CD14-positive monocyte (primary cell): ENCODE measurements around the gene RDX. TPM values are rescaled to one million over a fixed set of nuclear protein-coding genes. Genes with fewer than 3 reads are reported as not detected.
A peak's percentile ranks its signal among the peaks of the same experiment; 100 is the strongest.

Experiments used
- DNase-seq, 3 donors: peaks; one replicate each; pipeline ENCODE4 v3.0.0-alpha.2; 2011 to 2022
- H2AFZ ChIP-seq: 2 replicates; pipeline ENCODE4 v1.6.0; 2012; ENCODE audit warnings: mild to moderate bottlenecking, low read depth, low read length, inconsistent platforms; ENCODE audit not compliant: insufficient read depth, poor library complexity, severe bottlenecking
- H3K27ac ChIP-seq, 2 donors: 1 replicate in 1 of 2; 2 replicates in 1 of 2; pipeline ENCODE4 v1.5.1; 2012 to 2013; ENCODE audit warnings: low read length in 2 of 2, control low read depth in 1 of 2, inconsistent platforms in 1 of 2, low read depth in 1 of 2, mild to moderate bottlenecking in 1 of 2
- H3K27me3 ChIP-seq, 2 donors: one replicate each; pipeline versions ENCODE4 v1.6.0 to v1.6.1; 2011 to 2013; ENCODE audit warnings: low read length in 2 of 2; ENCODE audit not compliant: control insufficient read depth in 2 of 2, insufficient read depth in 2 of 2
- H3K36me3 ChIP-seq, 2 donors: replicated peaks in 1 of 2; 1 replicate in 1 of 2; 2 replicates in 1 of 2; pipeline versions ENCODE4 v1.5.1 to v1.6.1; 2012 to 2013; ENCODE audit warnings: low read length in 2 of 2, control low read depth in 1 of 2, inconsistent platforms in 1 of 2, mild to moderate bottlenecking in 1 of 2; ENCODE audit not compliant: insufficient read depth in 2 of 2, control insufficient read depth in 1 of 2
- H3K4me1 ChIP-seq, 2 donors: 1 replicate in 1 of 2; 2 replicates in 1 of 2; pipeline versions ENCODE4 v1.5.1 to v1.6.1; 2012 to 2013; ENCODE audit warnings: low read length in 2 of 2, control low read depth in 1 of 2, inconsistent platforms in 1 of 2, mild to moderate bottlenecking in 1 of 2, moderate library complexity in 1 of 2; ENCODE audit not compliant: insufficient read depth in 2 of 2, control insufficient read depth in 1 of 2
- H3K4me2 ChIP-seq: replicated peaks from 2 replicates; pipeline ENCODE3; 2012; ENCODE audit warnings: low read length, moderate library complexity, mild to moderate bottlenecking; ENCODE audit not compliant: poor library complexity, severe bottlenecking; ENCODE audit errors: extremely low read depth
- H3K4me3 ChIP-seq, 3 experiments: fragments of 200-600 bp in 1 of 3; sonication (generic) in 1 of 3; replicated peaks in 1 of 3; 1 replicate in 2 of 3; 2 replicates in 1 of 3; pipeline ENCODE4 v1.5.1; 2011 to 2013; ENCODE audit warnings: low read length in 3 of 3, mild to moderate bottlenecking in 3 of 3, control low read depth in 2 of 3, low read depth in 2 of 3, inconsistent platforms in 1 of 3, moderate library complexity in 1 of 3
- H3K79me2 ChIP-seq: 2 replicates; pipeline ENCODE4 v1.6.0; 2012; ENCODE audit warnings: mild to moderate bottlenecking, control low read depth, inconsistent platforms, low read length, moderate library complexity; ENCODE audit not compliant: insufficient read depth
- H3K9ac ChIP-seq: 2 replicates; pipeline ENCODE4 v1.6.0; 2017; ENCODE audit warnings: low read length, mild to moderate bottlenecking; ENCODE audit not compliant: insufficient read depth, poor library complexity, severe bottlenecking
- H3K9me3 ChIP-seq, 2 donors: replicated peaks in 1 of 2; 1 replicate in 1 of 2; 2 replicates in 1 of 2; pipeline versions ENCODE4 v1.5.1 to v1.6.1; 2012 to 2013; ENCODE audit warnings: low read length in 2 of 2, control low read depth in 1 of 2; ENCODE audit not compliant: control insufficient read depth in 1 of 2, insufficient read depth in 1 of 2
- H4K20me1 ChIP-seq: 2 replicates; pipeline ENCODE4 v1.6.0; 2012; ENCODE audit warnings: mild to moderate bottlenecking, low read length, control low read depth, moderate library complexity; ENCODE audit not compliant: insufficient read depth
- H3K27ac Mint-ChIP-seq, 7 donors: one replicate each; pipeline ENCODE4 v1.8.0; 2020; ENCODE audit warnings: mild to moderate bottlenecking in 7 of 7, mixed read lengths in 7 of 7, moderate library complexity in 6 of 7, inconsistent platforms in 2 of 7
- H3K27me3 Mint-ChIP-seq, 3 donors: one replicate each; pipeline ENCODE4 v1.8.0; 2021 to 2022; ENCODE audit warnings: low read depth in 3 of 3, mild to moderate bottlenecking in 3 of 3, mixed read lengths in 3 of 3, moderate library complexity in 3 of 3, inconsistent platforms in 1 of 3
- H3K36me3 Mint-ChIP-seq, 2 donors: one replicate each; pipeline ENCODE4 v1.8.0; 2020; ENCODE audit warnings: mixed read lengths in 2 of 2, inconsistent platforms in 1 of 2, mild to moderate bottlenecking in 1 of 2
- H3K4me1 Mint-ChIP-seq: one replicate; pipeline ENCODE4 v1.8.0; 2020; ENCODE audit warnings: mild to moderate bottlenecking, mixed read lengths
- H3K4me3 Mint-ChIP-seq, 2 donors: one replicate each; pipeline ENCODE4 v1.8.0; 2020; ENCODE audit warnings: mild to moderate bottlenecking in 2 of 2, mixed read lengths in 2 of 2, moderate library complexity in 1 of 2
- H3K9me3 Mint-ChIP-seq, 7 donors: one replicate each; pipeline ENCODE4 v1.8.0; 2020 to 2022; ENCODE audit warnings: mixed read lengths in 7 of 7, mild to moderate bottlenecking in 6 of 7, moderate library complexity in 6 of 7, inconsistent platforms in 2 of 7
- WGBS: methylation state at CpG from one replicate; pipeline ENCODE4 v1.1.5; 2013; ENCODE audit warnings: missing lambda C conversion rate; ENCODE audit not compliant: insufficient coverage; 5-methylcytosine and 5-hydroxymethylcytosine counted together
- intact Hi-C, 2 donors: fragments of 100-400 bp; cut with micrococcal nuclease; formaldehyde crosslinking; loops; one replicate each; pipeline versions ENCODE4 v1.15.0 to v1.15.1; 2023
- polyA plus RNA-seq, 3 donors: library from polyadenylated mRNA; depleted of rRNA in 1 of 3; unstranded in 2 of 3; stranded (reverse) in 1 of 3; fragments of 300-500 nt in 2 of 3; fragments of >200 nt in 1 of 3; fragmentation: Illumina TruSeq in 2 of 3; gene quantifications; 1 replicate in 2 of 3; 2 replicates in 1 of 3; pipeline ENCODE4 v1.2.3, GENCODE V29; 2012 to 2021
- TF ChIP-seq, protein P1 (sequence below): fragments of 200-600 bp; IDR thresholded peaks from one replicate; pipeline ENCODE4 v1.8.0; 2022; ENCODE audit warnings: antibody characterized with exemption, mild to moderate bottlenecking

Gene RDX
- polyA plus RNA-seq, 3 donors = 11.9 to 22.0 (median 20.9) TPM

DNA sequence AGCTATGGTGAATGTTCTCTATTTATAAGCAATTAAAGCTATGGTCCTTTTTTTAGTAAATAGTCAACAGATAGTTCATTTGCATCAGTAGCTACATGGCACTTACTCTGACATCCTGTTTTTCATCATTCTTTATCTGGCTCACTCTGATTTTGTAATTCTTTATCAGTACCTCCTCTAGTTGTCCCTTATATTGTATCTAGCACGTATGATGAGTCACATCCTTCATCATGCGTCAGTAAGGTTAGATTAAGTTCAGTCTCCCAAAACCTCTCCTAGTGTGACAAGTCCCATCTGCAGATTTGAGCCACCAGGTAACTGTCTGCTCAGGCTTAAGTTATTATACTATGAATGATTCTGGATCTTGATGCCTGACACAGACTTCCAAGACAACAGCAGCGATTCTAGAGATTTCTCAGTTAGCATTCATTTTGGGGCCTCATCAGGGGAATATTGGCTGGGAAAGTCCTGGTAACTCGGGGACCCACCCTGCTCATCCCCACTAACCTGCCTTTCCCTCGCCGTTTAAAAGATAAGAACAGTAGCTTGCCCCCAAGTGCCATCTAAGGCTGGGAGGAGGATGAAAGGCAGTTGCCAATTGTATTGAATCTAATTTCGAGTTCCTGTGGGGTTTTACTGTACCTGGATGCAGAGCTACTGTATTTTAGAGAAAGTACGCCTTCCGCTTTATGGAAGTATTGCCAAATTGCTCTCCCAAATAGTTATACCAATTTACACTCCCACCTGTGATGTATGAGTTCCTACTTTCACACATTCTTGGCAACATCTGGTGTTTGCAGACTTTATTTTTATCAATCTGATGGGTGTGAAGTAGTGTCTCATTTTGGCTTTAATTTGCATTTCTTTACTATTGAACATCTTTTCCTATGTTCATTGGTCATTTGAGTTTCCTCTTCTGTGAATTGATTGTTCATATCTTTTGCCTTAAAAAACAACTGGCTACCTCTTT, 147.4 kb downstream of the RDX start:
- TF ChIP-seq, protein P1, sequence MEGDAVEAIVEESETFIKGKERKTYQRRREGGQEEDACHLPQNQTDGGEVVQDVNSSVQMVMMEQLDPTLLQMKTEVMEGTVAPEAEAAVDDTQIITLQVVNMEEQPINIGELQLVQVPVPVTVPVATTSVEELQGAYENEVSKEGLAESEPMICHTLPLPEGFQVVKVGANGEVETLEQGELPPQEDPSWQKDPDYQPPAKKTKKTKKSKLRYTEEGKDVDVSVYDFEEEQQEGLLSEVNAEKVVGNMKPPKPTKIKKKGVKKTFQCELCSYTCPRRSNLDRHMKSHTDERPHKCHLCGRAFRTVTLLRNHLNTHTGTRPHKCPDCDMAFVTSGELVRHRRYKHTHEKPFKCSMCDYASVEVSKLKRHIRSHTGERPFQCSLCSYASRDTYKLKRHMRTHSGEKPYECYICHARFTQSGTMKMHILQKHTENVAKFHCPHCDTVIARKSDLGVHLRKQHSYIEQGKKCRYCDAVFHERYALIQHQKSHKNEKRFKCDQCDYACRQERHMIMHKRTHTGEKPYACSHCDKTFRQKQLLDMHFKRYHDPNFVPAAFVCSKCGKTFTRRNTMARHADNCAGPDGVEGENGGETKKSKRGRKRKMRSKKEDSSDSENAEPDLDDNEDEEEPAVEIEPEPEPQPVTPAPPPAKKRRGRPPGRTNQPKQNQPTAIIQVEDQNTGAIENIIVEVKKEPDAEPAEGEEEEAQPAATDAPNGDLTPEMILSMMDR = no peak
- H3K27me3 ChIP-seq = no peaks in the 10 kb centered on the region
- Mint-ChIP-seq H3K4me3 (no peak overlapping the region), H3K36me3 (peaks cover 8 to 20% of the 10 kb centered on the region in 2 donors), H3K27ac (peak overlapping the region in 3 of 7 donors; percentile 19 to 55 (median 25)), H3K4me1 (peaks cover 17% of the 10 kb centered on the region), H3K9me3 (no peaks in the 10 kb centered on the region), H3K27me3 (no peaks in the 10 kb centered on the region)
- H3K4me2 ChIP-seq = no peak overlapping the region
- intact Hi-C loops = no loop called here
- H3K4me3 ChIP-seq = no peak overlapping the region
- no peak overlapping the region for H3K27ac ChIP-seq
- no peak overlapping the region for H3K9ac ChIP-seq
- DNase-seq = peak; percentile 4 to 58 (median 7)
- no CpG with 5 or more reads among the region's 9 CpGs for WGBS
- peaks cover 3 to 7% of the 10 kb centered on the region in 2 donors for H3K4me1 ChIP-seq
- peaks cover 9 to 14% of the 10 kb centered on the region in 2 donors for H3K36me3 ChIP-seq
- no peaks in the 10 kb centered on the region for H3K9me3 ChIP-seq
- H3K79me2 ChIP-seq = no peaks in the 10 kb centered on the region
- no peak overlapping the region for H2AFZ ChIP-seq
- H4K20me1 ChIP-seq = no peaks in the 10 kb centered on the region

DNA sequence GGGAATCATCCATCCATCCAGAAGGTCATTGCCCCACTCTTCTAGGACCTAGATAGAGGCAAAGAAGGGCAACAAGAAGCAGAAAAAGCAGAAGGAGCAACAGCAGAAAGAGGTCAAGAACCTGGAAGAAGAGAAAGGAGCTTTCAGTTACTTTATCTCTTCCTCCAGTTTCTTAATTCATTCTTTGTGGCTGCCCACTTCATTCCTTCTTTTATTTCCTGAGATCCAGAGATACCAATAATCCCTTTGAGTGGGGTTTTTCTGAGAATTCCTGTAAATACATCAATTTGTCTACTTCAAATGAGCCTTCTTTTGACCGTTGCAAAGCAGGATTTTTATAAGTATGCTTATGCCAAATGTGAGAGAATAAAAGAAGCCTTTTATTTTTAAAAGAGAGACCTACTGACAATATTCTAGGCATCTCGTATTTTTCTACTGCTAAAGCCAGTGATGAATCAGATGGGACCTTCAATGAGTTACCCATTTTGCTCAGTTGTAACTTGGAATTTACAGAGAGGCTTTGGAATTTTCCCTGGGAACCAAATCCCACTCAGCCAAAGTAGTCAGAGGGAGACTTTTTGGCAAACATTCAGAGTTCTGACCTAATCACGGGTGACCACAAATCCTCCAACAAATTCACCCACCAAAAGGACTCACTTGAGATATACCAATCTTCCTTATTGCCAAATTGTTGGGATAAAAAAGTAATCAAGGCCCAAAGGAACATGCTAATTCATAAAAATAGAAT, 148.3 kb downstream of the RDX start:
- Histone ChIP-seq H3K27ac (no peak overlapping the region), H3K27me3 (no peaks in the 10 kb centered on the region), H2AFZ (no peak overlapping the region), H3K4me1 (peaks cover 3 to 7% of the 10 kb centered on the region in 2 donors), H4K20me1 (no peaks in the 10 kb centered on the region), H3K79me2 (no peaks in the 10 kb centered on the region), H3K9ac (no peak overlapping the region), H3K36me3 (peaks cover under 1 to 8% of the 10 kb centered on the region in 2 donors), H3K4me3 (no peak overlapping the region), H3K4me2 (no peak overlapping the region), H3K9me3 (no peaks in the 10 kb centered on the region)
- intact Hi-C loops = no loop called here
- H3K4me3 Mint-ChIP-seq = no peak overlapping the region
- peaks cover 17% of the 10 kb centered on the region for H3K4me1 Mint-ChIP-seq
- TF ChIP-seq, protein P1 = no peak
- DNase-seq = no peak
- WGBS = no CpG with 5 or more reads among the region's 3 CpGs
- peaks cover 2 to 10% of the 10 kb centered on the region in 2 donors for H3K36me3 Mint-ChIP-seq
- no peaks in the 10 kb centered on the region for H3K27me3 Mint-ChIP-seq
- H3K9me3 Mint-ChIP-seq = no peaks in the 10 kb centered on the region
- peak overlapping the region in 2 of 7 donors; percentile 16 to 66 for H3K27ac Mint-ChIP-seq
